Cardiac muscle cell (in vitro differentiated cells and primary cell): ENCODE data around the gene OVOL3. TPM values are rescaled to one million over a fixed set of nuclear protein-coding genes. Genes with fewer than 3 reads are reported as not detected.

ENCODE experiments used
- DNase-seq, 2 donors: peaks; one replicate each; pipeline versions ENCODE4 v3.0.0 to v3.0.0-alpha.2; 2010 to 2017; ENCODE audit warnings: low read depth in 1 of 2, low spot score in 1 of 2
- H3K27ac ChIP-seq: fragments of 200-600 bp; sonication (generic); 2 replicates; pipeline ENCODE4 v1.5.1; 2016
- H3K27me3 ChIP-seq: fragments of 200-600 bp; sonication (generic); 2 replicates; pipeline ENCODE4 v1.6.0; 2016; ENCODE audit warnings: control low read depth
- H3K36me3 ChIP-seq: fragments of 200-600 bp; sonication (generic); 2 replicates; pipeline ENCODE4 v1.5.1; 2016; ENCODE audit warnings: control low read depth
- H3K4me1 ChIP-seq: fragments of 200-600 bp; sonication (generic); 2 replicates; pipeline ENCODE4 v1.8.1; 2017; ENCODE audit warnings: low read depth, mild to moderate bottlenecking, mixed run types
- H3K4me3 ChIP-seq: fragments of 200-600 bp; sonication (generic); 2 replicates; pipeline ENCODE4 v1.5.1; 2016; ENCODE audit warnings: mild to moderate bottlenecking
- H3K9me3 ChIP-seq: fragments of 200-600 bp; sonication (generic); 2 replicates; pipeline ENCODE4 v1.5.1; 2017; ENCODE audit warnings: low read depth, mild to moderate bottlenecking, control low read depth
- CTCF ChIP-seq: IDR thresholded peaks from 2 replicates; pipeline ENCODE4 v1.5.1; 2012; ENCODE audit warnings: low read depth, mild to moderate bottlenecking, low read length
- polyA plus RNA-seq: library from polyadenylated mRNA; unstranded; fragments of >200 nt; fragmentation: Nextera tagmentation; extraction: Ambion mirVana; gene quantifications from 2 replicates; pipeline ENCODE4 v1.2.1, GENCODE V29; 2016
- total RNA-seq: library from RNA; depleted of rRNA; stranded (reverse); fragments of >200 nt; gene quantifications from 2 replicates; pipeline ENCODE4 v1.2.3, GENCODE V29; 2016

The OVOL3 gene
- total and polyA plus RNA-seq, 2 experiments from 2014 or later, result not detected

DNA sequence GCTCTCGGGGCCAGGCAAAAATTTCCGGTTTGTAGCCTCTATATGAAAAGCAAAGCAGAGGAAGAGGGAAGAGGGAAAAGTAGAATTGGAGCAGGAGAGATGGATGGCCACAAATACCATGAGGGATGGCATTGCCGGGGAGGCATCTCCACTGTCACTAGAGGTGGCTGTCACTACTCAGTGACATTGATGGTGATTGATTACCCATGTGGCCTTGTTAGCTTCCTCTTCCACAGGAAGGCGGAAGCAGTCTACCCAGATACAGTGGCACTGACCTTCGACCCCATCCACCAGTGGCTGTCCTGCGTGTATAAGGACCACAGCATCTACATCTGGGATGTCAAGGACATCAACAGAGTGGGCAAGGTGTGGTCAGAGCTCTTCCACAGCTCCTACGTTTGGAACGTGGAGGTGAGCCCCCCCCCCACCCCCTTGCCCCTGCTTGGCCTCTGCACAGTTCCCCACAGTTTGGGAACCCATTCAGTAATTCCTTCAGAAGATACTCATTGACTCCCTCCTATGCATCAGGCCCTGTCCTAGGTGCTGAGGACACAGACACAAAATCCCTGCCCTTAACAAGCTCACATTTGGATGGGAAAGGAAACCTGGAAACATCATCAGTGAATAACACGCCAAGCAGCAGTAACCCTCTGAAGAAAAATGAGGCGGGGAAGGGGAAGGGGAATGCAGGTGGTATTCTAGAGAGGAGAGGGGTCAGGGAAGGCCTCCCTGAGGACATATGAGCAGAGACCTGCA, 37.6 kb upstream of the OVOL3 start:
- H3K4me3 ChIP-seq, result no peak overlapping the region
- no peaks in the 10 kb centered on the region for H3K27me3 ChIP-seq
- H3K4me1 ChIP-seq, result peaks cover 5% of the 10 kb centered on the region
- no peaks in the 10 kb centered on the region for H3K9me3 ChIP-seq
- DNase-seq, result no peak
- TF ChIP-seq CTCF, result no peak
- no peaks in the 10 kb centered on the region for H3K36me3 ChIP-seq
- no peak overlapping the region for H3K27ac ChIP-seq

DNA sequence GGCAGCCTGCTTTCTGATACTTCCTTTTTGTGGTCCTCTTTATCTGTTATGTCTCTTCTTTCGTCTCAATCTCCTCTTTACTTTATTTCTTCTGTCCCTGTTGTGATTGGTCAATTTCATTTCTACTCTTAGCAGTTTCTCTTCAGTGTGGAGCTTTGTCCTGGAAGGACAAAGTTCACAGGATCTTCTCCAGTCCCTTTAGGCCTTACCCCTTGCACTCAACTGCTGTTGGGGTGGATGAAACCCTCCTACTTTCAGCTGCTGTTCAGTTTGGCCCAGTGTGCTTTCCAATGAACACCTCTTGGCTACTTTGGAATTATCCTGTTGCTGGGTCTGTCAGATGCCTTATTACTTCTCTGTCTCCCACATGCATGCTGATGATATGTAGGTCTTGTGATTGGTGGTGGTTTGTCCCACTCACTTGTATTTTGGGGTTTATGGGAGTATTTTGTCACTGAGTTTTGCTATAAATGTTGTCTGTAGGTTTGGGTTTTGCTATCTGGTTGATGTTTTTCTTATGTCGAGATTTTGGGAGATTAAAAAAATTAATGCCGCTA, 31.5 kb upstream of the OVOL3 start:
- no peaks in the 10 kb centered on the region for H3K9me3 ChIP-seq
- DNase-seq, result no peak
- H3K4me1 ChIP-seq, result no peaks in the 10 kb centered on the region
- H3K27me3 ChIP-seq, result no peaks in the 10 kb centered on the region
- no peak overlapping the region for H3K4me3 ChIP-seq
- TF ChIP-seq CTCF, result no peak
- no peaks in the 10 kb centered on the region for H3K36me3 ChIP-seq
- H3K27ac ChIP-seq, result no peak overlapping the region

- Histone ChIP-seq H3K27ac (no peak overlapping the region), H3K27me3 (no peaks in the 10 kb centered on the region), H3K4me1 (no peaks in the 10 kb centered on the region), H3K9me3 (no peaks in the 10 kb centered on the region), H3K36me3 (no peaks in the 10 kb centered on the region), H3K4me3 (no peak overlapping the region)
- no peak for DNase-seq
- TF ChIP-seq CTCF, result no peak
Observed at GRCh38 chr19:36081385-36081784, 29.6 kb upstream of the OVOL3 start.

GRCh38 chr19:36081894-36082293, 29.0 kb upstream of the OVOL3 start:
- H3K9me3 ChIP-seq, result no peaks in the 10 kb centered on the region
- H3K36me3 ChIP-seq, result no peaks in the 10 kb centered on the region
- H3K4me1 ChIP-seq, result no peaks in the 10 kb centered on the region
- no peaks in the 10 kb centered on the region for H3K27me3 ChIP-seq
- DNase-seq, result no peak
- no peak overlapping the region for H3K4me3 ChIP-seq
- no peak for TF ChIP-seq CTCF
- no peak overlapping the region for H3K27ac ChIP-seq

DNA sequence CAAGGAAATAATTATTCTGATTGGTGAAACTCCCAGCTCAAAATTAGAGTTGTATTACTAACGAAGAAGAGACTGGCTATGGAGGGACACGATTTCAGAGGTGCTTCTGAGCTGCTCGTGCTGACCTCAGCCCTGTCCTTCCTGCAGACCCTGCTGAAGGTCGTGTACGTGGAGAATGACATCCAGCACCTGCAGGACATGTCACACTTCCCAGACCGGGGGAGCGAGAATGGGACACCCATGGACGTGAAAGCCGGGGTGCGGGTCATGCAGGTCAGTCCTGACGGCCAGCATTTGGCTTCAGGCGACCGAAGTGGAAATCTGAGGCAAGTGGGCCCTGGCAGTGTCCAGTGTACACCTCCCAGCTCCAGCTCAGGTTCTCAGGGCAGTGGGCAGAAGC, 28.0 kb upstream of the OVOL3 start:
- Histone ChIP-seq H3K27ac (no peak overlapping the region), H3K9me3 (no peaks in the 10 kb centered on the region), H3K36me3 (no peaks in the 10 kb centered on the region), H3K4me3 (no peak overlapping the region), H3K4me1 (no peaks in the 10 kb centered on the region), H3K27me3 (no peaks in the 10 kb centered on the region)
- no peak for TF ChIP-seq CTCF
- no peak for DNase-seq
